Measurements from ENCODE around the gene ATP2C2. TPM values are rescaled to one million over a fixed set of nuclear protein-coding genes. Genes with fewer than 3 reads are reported as not detected.

Gene ATP2C2
- total and polyA plus RNA-seq, 7 experiments from 2014 or later, result 0.20 TPM; not detected in 6

Other genes starting within 250 kb of the ATP2C2 start
- gene HSDL1, start 223.4 kb upstream of the ATP2C2 start, total RNA-seq, result 10 to 100 TPM; 12.6 to 26.6 (median 14.4) TPM
- 10 to 100 TPM; 10.1 to 12.2 TPM for gene HSDL1, start 223.4 kb upstream of the ATP2C2 start, polyA plus RNA-seq
- gene DNAAF1, start 223.2 kb upstream of the ATP2C2 start, total RNA-seq, result 1 to 10 TPM in 1 of 5 experiments, under 1 TPM in 1, not detected in 3; 0.66 to 2.2 TPM
- gene DNAAF1, start 223.2 kb upstream of the ATP2C2 start, polyA plus RNA-seq, result under 1 TPM; 0.06 to 0.09 TPM
- 100 to 1,000 TPM in 2 of 5 experiments, 10 to 100 TPM in 3; 62.6 to 127 (median 85.4) TPM for gene TAF1C, start 181.5 kb upstream of the ATP2C2 start, total RNA-seq
- gene TAF1C, start 181.5 kb upstream of the ATP2C2 start, polyA plus RNA-seq, result 10 to 100 TPM in 1 of 2 donors, 1 to 10 TPM in 1; 8.0 to 15.8 TPM
- under 1 TPM in 2 of 5 experiments, not detected in 3; 0.11 to 0.16 TPM for gene ADAD2, start 177.4 kb upstream of the ATP2C2 start, total RNA-seq
- gene ADAD2, start 177.4 kb upstream of the ATP2C2 start, polyA plus RNA-seq, result not detected
- not detected for gene KCNG4, start 128.5 kb upstream of the ATP2C2 start, total RNA-seq
- not detected for gene KCNG4, start 128.5 kb upstream of the ATP2C2 start, polyA plus RNA-seq
- gene WFDC1, start 73.7 kb upstream of the ATP2C2 start, total RNA-seq, result not detected
- not detected for gene WFDC1, start 73.7 kb upstream of the ATP2C2 start, polyA plus RNA-seq
- 10 to 100 TPM in 2 of 5 experiments, 1 to 10 TPM in 3; 6.3 to 56.1 (median 9.3) TPM for gene MEAK7, start 136.1 kb downstream of the ATP2C2 start, total RNA-seq
- 1 to 10 TPM; 4.0 to 9.3 TPM for gene MEAK7, start 136.1 kb downstream of the ATP2C2 start, polyA plus RNA-seq
- gene COTL1, start 249.5 kb downstream of the ATP2C2 start, total RNA-seq, result 100 to 1,000 TPM in 3 of 5 experiments, 10 to 100 TPM in 2; 84.2 to 704 (median 172) TPM
- gene COTL1, start 249.5 kb downstream of the ATP2C2 start, polyA plus RNA-seq, result 100 to 1,000 TPM; 268 to 344 TPM

Data from naive thymus-derived CD4-positive, alpha-beta T cell (primary cell).